Stimulated activated naive CD4-positive, alpha-beta T cell (primary cell): ENCODE measurements around the gene PTGDR.

ENCODE experiments used
- DNase-seq, 6 experiments: peaks; one replicate each; lab custom pipeline; 2025; lab: John Stamatoyannopoulos, UW

PTGDR gene

DNA sequence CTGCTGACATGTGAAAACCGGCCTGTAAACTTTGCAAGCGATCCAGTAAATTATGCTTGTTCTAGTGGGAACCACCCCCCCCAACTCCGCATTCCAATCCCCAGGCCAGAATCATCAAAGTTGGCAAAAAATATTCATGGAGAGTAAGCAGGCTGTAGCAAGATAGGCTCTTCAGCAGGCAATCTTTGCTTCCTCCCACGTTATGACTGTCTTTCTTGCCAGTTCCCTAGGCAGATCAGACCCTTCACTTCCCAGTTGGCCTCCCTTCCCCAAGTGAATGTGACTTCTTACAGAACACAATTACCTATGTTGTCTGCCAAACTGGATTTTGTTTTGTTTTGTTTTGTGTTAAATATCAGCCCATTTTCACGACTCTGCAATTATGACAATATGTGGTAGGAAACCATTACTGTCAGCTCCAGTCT is 45.4 kb downstream of the PTGDR start:
- DNase-seq, result peak in 1 of 6 experiments; percentile 17

DNA sequence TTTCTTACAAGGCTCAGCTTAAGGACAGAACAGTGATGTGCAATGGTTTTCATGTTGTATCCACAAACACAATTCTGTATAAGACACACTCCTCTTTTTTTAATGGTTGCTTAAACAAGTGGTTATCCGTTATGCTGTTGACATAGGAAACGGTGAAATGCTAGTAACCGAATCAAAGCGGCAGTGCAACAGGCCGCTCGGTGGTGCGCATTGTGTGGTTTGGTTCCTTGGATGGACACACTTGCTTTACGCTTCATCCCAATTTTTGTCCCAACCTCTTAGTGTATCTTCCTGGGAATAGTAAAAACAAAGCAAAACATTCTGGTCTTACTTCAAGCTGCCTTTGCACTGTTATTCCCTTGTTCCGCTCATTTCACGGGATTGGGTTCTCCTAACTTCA is 46.0 kb downstream of the PTGDR start:
- peak in 1 of 6 experiments; percentile 17 for DNase-seq

DNA sequence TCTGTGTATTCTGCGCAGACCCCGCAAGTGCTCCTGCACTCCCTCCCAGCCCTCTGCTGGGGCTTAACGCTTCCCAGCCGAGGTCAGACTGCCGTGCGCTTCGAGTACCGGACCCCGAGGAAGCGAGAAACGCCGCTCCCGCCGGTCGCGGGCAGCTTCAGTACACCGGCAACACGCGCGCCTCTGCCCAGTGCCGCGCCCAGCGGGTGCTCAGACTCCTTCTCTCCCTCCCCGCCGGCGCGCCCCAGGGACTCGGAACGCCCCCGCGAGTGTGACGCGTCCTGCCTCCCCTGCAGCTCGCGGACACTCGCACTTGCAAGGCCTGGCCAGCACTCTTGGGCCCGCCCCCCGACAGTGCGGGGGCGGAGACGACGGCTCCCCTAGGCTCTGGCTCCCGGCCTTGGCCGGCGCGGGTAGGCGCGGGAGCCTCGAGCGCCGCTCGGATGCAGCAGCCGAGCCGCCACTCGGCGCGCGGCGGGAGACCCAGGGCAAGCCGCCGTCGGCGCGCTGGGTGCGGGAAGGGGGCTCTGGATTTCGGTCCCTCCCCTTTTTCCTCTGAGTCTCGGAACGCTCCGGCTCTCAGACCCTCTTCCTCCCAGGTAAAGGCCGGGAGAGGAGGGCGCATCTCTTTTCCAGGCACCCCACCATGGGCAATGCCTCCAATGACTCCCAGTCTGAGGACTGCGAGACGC is 46.6 kb downstream of the PTGDR start, which contains the start of gene PTGER2:
Gene PTGER2 (plus strand): TSS at position 410 of the 692 bp plus-strand sequence. CDS start 237 bp downstream, at position 647.
- peak in 4 of 6 experiments; percentile 28 to 53 (median 40) for DNase-seq

GRCh38 chr14:52314595-52315354 is 47.3 kb downstream of the PTGDR start:
- DNase-seq, result peak in 3 of 6 experiments; percentile 12 to 48 (median 33)

- peak in 3 of 6 experiments; percentile 5 to 33 (median 28) for DNase-seq
Observed at GRCh38 chr14:52315355-52315718, 47.8 kb downstream of the PTGDR start.

DNA sequence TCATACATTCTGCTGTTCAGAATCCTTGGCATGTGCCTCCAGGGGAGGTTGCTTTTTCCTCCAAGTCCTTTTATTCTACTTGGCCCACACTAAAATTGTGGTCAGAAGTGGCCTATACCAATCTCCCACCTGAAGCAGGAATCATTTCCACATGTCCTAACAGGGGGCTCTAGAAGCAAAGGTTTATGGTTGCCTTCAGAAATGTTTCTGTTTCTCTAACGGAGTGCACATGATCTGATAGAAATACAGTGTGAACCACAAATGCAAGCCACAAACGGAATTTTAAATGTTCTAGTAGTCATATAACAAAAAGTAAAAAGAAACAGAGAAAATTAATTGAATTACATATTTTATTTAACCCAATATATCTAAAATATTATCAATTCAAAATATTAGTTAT is 50.6 kb downstream of the PTGDR start:
- no peak for DNase-seq

DNA sequence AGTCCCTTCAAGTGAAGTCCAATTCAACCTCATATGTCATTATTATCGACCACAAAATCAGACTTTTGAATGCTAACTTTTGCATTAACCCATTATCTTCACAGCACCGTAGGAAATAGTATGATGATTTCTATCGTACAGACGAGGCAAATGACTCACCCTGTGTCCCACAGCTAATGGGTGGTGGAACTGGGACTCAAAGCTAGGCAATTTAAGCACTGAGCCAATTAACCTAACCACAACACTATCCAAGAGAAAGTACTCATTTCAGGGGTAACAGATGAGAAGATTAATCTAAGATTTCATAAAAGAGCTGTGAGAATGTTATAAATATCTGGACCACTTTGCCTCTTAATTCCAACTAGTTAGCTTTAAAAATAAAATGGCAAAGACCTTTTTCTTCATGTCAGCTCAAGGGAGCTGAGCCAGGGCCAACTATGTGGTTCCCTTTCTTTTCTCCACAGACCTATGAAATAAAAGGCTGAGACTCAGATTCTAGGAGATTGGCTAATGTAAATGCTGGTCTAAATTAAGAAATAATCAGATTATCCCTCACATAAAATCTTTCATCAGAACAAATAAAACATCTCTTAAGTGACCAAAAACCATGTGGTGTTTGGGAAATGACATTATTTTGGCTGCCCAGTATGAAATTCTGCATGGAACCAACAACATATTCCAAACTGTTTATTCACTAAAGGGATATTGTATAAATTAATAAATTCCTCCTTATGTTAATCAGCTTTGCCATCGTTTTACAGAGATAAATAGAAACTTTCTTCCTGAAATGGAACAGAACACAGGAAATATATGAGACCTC is 51.5 kb downstream of the PTGDR start:
- no peak for DNase-seq

GRCh38 chr14:52319919-52320318 is 52.4 kb downstream of the PTGDR start:
- no peak for DNase-seq

DNA sequence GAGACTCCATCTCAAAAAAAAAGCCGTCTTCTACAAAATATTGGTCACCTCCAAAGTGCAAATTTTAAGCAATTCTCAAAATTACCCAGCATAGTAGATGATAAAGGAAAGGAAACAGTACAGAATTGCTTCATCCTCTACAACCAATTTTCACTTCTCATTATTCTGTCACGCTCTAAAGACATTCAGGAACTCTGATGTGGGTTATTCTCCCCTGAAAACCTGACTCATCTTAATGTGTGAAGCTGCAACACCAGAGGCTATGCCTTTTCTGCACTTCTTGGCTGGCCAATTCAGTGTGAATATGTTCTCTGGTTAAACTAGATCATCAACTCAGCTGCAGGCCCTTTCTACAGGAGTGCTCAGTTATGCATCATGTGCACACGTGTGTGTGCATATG is 57.6 kb downstream of the PTGDR start:
- no peak for DNase-seq

GRCh38 chr14:52325630-52326029 is 58.1 kb downstream of the PTGDR start:
- no peak for DNase-seq
